Upper lobe of left lung (tissue), 6 donors: ENCODE measurements around the gene FOXN3. TPM values are rescaled to one million over a fixed set of nuclear protein-coding genes. Genes with fewer than 3 reads are reported as not detected.

Source experiments
- ATAC-seq, 2 donors: fragments of 200-7000 bp; cut with Tn5 transposase; one replicate each; pipeline ENCODE4 v1.9.1; 2022; ENCODE audit warnings: mild to moderate bottlenecking in 2 of 2, moderate library complexity in 2 of 2; ENCODE audit not compliant: low FRiP score in 2 of 2
- DNase-seq, 2 donors: peaks; one replicate each; pipeline ENCODE4 v3.0.0-alpha.2; 2019 to 2020
- H3K27ac ChIP-seq, 4 donors: fragments of 200-600 bp; sonication (generic); one replicate each; pipeline ENCODE4 v1.5.1; 2016 to 2019
- H3K27me3 ChIP-seq, 4 donors: fragments of 200-600 bp; sonication (generic); one replicate each; pipeline ENCODE4 v1.5.1; 2017 to 2019
- H3K36me3 ChIP-seq, 4 donors: fragments of 200-600 bp; sonication (generic); one replicate each; pipeline ENCODE4 v1.5.1; 2016 to 2019
- H3K4me1 ChIP-seq, 4 donors: fragments of 200-600 bp; sonication (generic); one replicate each; pipeline ENCODE4 v1.5.1; 2018 to 2019
- H3K4me3 ChIP-seq, 4 donors: fragments of 200-600 bp; sonication (generic); one replicate each; pipeline ENCODE4 v1.5.1; 2017 to 2019; ENCODE audit warnings: mild to moderate bottlenecking in 2 of 4, moderate library complexity in 1 of 4
- H3K9me3 ChIP-seq, 4 donors: fragments of 200-600 bp; sonication (generic); one replicate each; pipeline ENCODE4 v1.5.1; 2018 to 2019
- EP300 ChIP-seq, 4 donors: sonication (generic); formaldehyde crosslinking; IDR thresholded peaks; one replicate each; pipeline ENCODE4 v1.5.1; 2017; ENCODE audit warnings: antibody characterized with exemption in 4 of 4, control low read depth in 2 of 4
- POLR2A ChIP-seq, 4 donors: fragments of 450-650 bp; IDR thresholded peaks; one replicate each; pipeline ENCODE4 v1.5.1; 2016 to 2017; ENCODE audit warnings: antibody characterized with exemption in 4 of 4, mild to moderate bottlenecking in 2 of 4
- POLR2AphosphoS5 ChIP-seq, 2 donors: sonication (generic); formaldehyde crosslinking; IDR thresholded peaks; one replicate each; pipeline ENCODE4 v1.5.1; 2017; ENCODE audit warnings: antibody characterized with exemption in 2 of 2
- WGBS, 2 donors: methylation state at CpG; one replicate each; pipeline ENCODE4 v1.1.5; 2017 to 2018; 5-methylcytosine and 5-hydroxymethylcytosine counted together
- total RNA-seq, 6 donors: library from RNA; depleted of rRNA in 4 of 6; stranded (reverse); fragments of >200 nt in 4 of 6; gene quantifications; one replicate each; pipeline versions ENCODE4 v1.1.0 to v1.2.1, GENCODE V29; 2016 to 2021
- TF ChIP-seq, protein P1 (sequence below), 6 experiments: fragments of 450-650 bp in 4 of 6; fragments of 200-600 bp in 2 of 6; sonication (generic) in 2 of 6; IDR thresholded peaks; one replicate each; pipeline ENCODE4 v1.5.1; 2016 to 2019; ENCODE audit warnings: antibody characterized with exemption in 6 of 6
- donor health status: DM: no; HTN: no; CAD: no; lungs with moderate emphysema.
- donor health status: DM: no; HTN: yes; CAD: no; lungs with severe emphysema.

The FOXN3 gene
- total RNA-seq, 6 donors from 2014 or later = 63.4 to 115 (median 77.2) TPM

DNA sequence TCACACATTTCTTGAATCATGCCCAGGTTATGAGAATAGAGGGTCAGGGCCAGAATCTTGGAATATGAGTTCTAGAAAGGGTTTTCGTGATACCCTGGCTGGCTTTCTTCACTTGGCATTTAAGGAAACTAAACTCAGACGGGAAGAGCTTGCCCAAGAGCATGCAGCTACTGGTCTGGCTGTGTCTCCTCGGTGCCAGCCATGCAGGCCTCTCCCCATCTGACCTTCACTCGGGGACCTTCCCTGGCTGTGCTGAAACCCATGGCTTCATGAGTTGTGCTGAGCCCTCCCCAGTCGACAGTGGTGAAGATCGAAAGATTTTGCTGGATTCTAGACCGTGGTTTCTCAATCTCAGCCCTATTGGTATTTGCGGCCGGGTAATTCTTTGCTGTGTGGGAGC is 38.0 kb downstream of the FOXN3 start:
- no peak for ATAC-seq
- Histone ChIP-seq H3K27me3 (no peaks in the 10 kb centered on the region), H3K9me3 (no peaks in the 10 kb centered on the region), H3K27ac (no peak overlapping the region), H3K4me3 (no peak overlapping the region), H3K4me1 (peaks cover 0 to 4% (median under 1%) of the 10 kb centered on the region in 4 donors), H3K36me3 (no peaks in the 10 kb centered on the region)
- TF ChIP-seq, protein P1, sequence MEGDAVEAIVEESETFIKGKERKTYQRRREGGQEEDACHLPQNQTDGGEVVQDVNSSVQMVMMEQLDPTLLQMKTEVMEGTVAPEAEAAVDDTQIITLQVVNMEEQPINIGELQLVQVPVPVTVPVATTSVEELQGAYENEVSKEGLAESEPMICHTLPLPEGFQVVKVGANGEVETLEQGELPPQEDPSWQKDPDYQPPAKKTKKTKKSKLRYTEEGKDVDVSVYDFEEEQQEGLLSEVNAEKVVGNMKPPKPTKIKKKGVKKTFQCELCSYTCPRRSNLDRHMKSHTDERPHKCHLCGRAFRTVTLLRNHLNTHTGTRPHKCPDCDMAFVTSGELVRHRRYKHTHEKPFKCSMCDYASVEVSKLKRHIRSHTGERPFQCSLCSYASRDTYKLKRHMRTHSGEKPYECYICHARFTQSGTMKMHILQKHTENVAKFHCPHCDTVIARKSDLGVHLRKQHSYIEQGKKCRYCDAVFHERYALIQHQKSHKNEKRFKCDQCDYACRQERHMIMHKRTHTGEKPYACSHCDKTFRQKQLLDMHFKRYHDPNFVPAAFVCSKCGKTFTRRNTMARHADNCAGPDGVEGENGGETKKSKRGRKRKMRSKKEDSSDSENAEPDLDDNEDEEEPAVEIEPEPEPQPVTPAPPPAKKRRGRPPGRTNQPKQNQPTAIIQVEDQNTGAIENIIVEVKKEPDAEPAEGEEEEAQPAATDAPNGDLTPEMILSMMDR (IDR thresholded peaks at IDR 0.05) = no peak
- TF ChIP-seq POLR2A (IDR thresholded peaks at IDR 0.05) (no peak), POLR2AphosphoS5 (IDR thresholded peaks at IDR 0.05) (no peak), EP300 (IDR thresholded peaks at IDR 0.05) (no peak)
- 89 to 100% methylated on average over 7 to 9 of the region's 9 CpGs for WGBS, 2 donors
- no peak for DNase-seq

DNA sequence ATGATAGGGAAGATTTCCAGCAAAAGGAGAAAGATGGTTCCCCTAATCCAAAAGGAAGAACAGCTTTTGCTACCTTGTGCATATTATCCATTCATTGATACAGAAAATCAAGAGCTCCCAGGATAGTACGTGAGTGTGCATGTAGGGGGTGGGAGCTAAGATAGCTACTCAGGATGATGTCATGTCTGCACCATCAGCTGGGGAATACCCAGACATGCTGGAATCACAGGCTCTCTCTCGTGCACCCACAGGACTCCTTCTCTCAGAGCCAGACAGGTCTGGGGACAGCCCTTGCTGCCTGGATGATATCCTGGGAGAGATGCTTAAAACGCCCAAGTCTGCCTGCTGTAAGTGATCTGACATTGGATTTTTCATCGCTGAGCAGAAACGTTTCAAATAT is 38.9 kb downstream of the FOXN3 start:
- 67% methylated on average over 5 of the region's 5 CpGs for WGBS, 2 donors
- peak in 1 of 2 donors; percentile 88 for ATAC-seq

DNA sequence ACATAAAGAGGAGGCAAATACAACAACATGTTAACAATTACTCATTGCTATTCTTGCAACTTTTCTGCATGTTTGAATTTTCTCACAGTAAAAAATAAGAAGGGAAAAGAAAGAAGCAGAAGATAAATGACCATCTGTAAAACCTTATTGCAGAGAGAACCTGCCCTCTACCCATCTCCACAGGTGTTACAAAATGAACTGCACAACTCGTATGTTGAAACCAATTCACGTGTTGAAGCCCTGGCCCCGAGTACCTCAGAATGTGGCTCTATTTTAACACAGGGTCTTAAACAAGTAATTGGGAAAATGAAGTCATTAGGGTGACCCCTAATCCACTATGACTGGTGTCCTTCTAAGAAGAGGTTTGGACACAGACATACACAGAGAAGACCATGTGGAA is 39.5 kb downstream of the FOXN3 start:
- TF ChIP-seq EP300 (IDR thresholded peaks at IDR 0.05) (no peak), POLR2A (IDR thresholded peaks at IDR 0.05) (no peak), POLR2AphosphoS5 (IDR thresholded peaks at IDR 0.05) (no peak)
- TF ChIP-seq, protein P1 (IDR thresholded peaks at IDR 0.05) = no peak
- H3K27me3 ChIP-seq = no peaks in the 10 kb centered on the region
- H3K9me3 ChIP-seq = no peaks in the 10 kb centered on the region
- WGBS, 2 donors = 74 to 88% methylated on average over 3 of the region's 3 CpGs
- peaks cover 0 to 8% (median 6%) of the 10 kb centered on the region in 4 donors for H3K4me1 ChIP-seq
- H3K4me3 ChIP-seq = no peak overlapping the region
- DNase-seq (no peak), ATAC-seq (no peak)
- H3K27ac ChIP-seq = no peak overlapping the region
- no peaks in the 10 kb centered on the region for H3K36me3 ChIP-seq

More for the DNA sequence above, 38.9 kb downstream of the FOXN3 start:
- no peaks in the 10 kb centered on the region for H3K36me3 ChIP-seq
- no peak overlapping the region for H3K4me3 ChIP-seq
- no peak for DNase-seq
- no peaks in the 10 kb centered on the region for H3K9me3 ChIP-seq
- TF ChIP-seq POLR2A (IDR thresholded peaks at IDR 0.05) (no peak), EP300 (IDR thresholded peaks at IDR 0.05) (no peak), POLR2AphosphoS5 (IDR thresholded peaks at IDR 0.05) (no peak)
- TF ChIP-seq, protein P1 (IDR thresholded peaks at IDR 0.05) = no peak
- H3K27me3 ChIP-seq = no peaks in the 10 kb centered on the region
- no peak overlapping the region for H3K27ac ChIP-seq
- H3K4me1 ChIP-seq = peaks cover 0 to 5% (median 3%) of the 10 kb centered on the region in 4 donors

DNA sequence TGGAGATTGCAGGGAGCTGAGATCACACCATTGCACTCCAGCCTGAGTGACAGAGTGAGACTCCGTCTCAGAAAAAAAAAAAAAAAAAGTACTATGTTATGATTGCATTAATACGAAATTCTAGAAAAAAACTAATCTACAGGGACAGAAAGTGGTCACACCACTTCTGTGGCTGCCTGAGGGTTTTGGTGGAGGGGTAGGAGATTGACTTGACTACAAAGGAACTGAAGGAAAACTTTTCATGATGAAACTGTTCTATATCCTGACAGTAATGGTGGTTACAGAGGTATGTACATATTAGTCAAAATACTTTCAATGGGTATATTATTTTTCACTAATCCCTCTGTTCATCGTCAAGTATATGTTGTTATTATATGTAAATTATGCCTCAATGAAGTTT is 42.1 kb downstream of the FOXN3 start:
- no peak for DNase-seq
- 86 to 89% methylated on average over 3 of the region's 3 CpGs for WGBS, 2 donors
- Histone ChIP-seq H3K9me3 (no peaks in the 10 kb centered on the region), H3K4me3 (no peak overlapping the region), H3K4me1 (peaks cover 8 to 17% (median 15%) of the 10 kb centered on the region in 4 donors), H3K27me3 (no peaks in the 10 kb centered on the region), H3K27ac (no peak overlapping the region), H3K36me3 (no peaks in the 10 kb centered on the region)
- TF ChIP-seq EP300 (IDR thresholded peaks at IDR 0.05) (no peak), POLR2A (IDR thresholded peaks at IDR 0.05) (no peak), POLR2AphosphoS5 (IDR thresholded peaks at IDR 0.05) (no peak)
- TF ChIP-seq, protein P1 (IDR thresholded peaks at IDR 0.05) = no peak
- ATAC-seq = no peak

DNA sequence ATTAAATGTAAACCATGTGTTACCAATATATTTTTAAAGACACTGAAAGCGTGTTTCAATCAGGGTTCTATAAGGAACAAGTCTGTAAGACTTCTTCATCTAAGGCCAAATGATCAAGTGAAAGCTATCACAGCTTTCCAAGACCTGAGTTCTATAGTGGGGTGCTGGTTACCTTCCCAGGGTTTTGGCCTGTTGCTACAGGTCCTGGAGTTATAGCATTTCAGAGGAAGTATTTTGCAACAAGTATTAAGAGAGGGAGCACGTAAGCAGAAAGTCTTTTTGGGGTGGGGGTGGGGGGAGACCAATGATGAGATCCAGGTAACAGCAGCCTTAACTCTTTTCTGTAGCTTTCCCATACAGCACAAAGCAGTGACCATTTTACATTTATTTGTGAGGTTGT is 43.8 kb downstream of the FOXN3 start:
- no peak for ATAC-seq
- 75 to 82% methylated on average over 2 of the region's 2 CpGs for WGBS, 2 donors

More for the DNA sequence above, 43.8 kb downstream of the FOXN3 start:
- Histone ChIP-seq H3K36me3 (no peaks in the 10 kb centered on the region), H3K9me3 (no peaks in the 10 kb centered on the region), H3K27me3 (no peaks in the 10 kb centered on the region), H3K4me1 (peaks cover 16 to 29% (median 27%) of the 10 kb centered on the region in 4 donors), H3K27ac (no peak overlapping the region), H3K4me3 (no peak overlapping the region)
- no peak for DNase-seq
- TF ChIP-seq, protein P1 (IDR thresholded peaks at IDR 0.05) = no peak
- no peak for TF ChIP-seq EP300 (IDR thresholded peaks at IDR 0.05)
- TF ChIP-seq POLR2A (IDR thresholded peaks at IDR 0.05) = no peak
- TF ChIP-seq POLR2AphosphoS5 (IDR thresholded peaks at IDR 0.05) = no peak
